Gastroesophageal sphincter (tissue), 4 donors: ENCODE measurements around the gene CRYL1. TPM values are rescaled to one million over a fixed set of nuclear protein-coding genes. Genes with fewer than 3 reads are reported as not detected.

Source experiments
- ATAC-seq: fragments of 150-250 bp; one replicate; pipeline ENCODE4 v1.9.1; 2016; ENCODE audit warnings: mild to moderate bottlenecking, moderate library complexity
- H3K27ac ChIP-seq, 4 donors: fragments of 200-600 bp; sonication (generic) in 3 of 4; 1 replicate in 3 of 4; 2 replicates in 1 of 4; pipeline ENCODE4 v1.5.1; 2016 to 2019
- H3K27me3 ChIP-seq: fragments of 200-600 bp; sonication (generic); one replicate; pipeline ENCODE4 v1.5.1; 2019
- H3K36me3 ChIP-seq, 2 donors: fragments of 200-600 bp; sonication (generic); one replicate each; pipeline ENCODE4 v1.5.1; 2019; ENCODE audit warnings: control low read depth in 1 of 2
- H3K4me1 ChIP-seq, 3 donors: fragments of 200-600 bp; sonication (generic); 1 replicate in 2 of 3; 2 replicates in 1 of 3; pipeline ENCODE4 v1.5.1; 2016 to 2019; ENCODE audit warnings: control low read depth in 2 of 3
- H3K4me3 ChIP-seq, 2 donors: fragments of 200-600 bp; sonication (generic); one replicate each; pipeline ENCODE4 v1.5.1; 2019; ENCODE audit warnings: mild to moderate bottlenecking in 1 of 2, moderate library complexity in 1 of 2
- H3K9me3 ChIP-seq, 3 donors: fragments of 200-600 bp; sonication (generic); one replicate each; pipeline ENCODE4 v1.5.1; 2017 to 2019; ENCODE audit warnings: control low read depth in 2 of 3
- EP300 ChIP-seq: sonication (generic); formaldehyde crosslinking; IDR thresholded peaks from one replicate; pipeline ENCODE4 v1.6.1; 2017; ENCODE audit warnings: antibody characterized with exemption, mild to moderate bottlenecking
- POLR2A ChIP-seq, 2 donors: fragments of 450-650 bp; IDR thresholded peaks; one replicate each; pipeline ENCODE4 v1.6.1; 2017; ENCODE audit warnings: antibody characterized with exemption in 2 of 2, mild to moderate bottlenecking in 2 of 2, moderate library complexity in 1 of 2
- POLR2AphosphoS5 ChIP-seq: sonication (generic); formaldehyde crosslinking; IDR thresholded peaks from one replicate; pipeline ENCODE4 v1.6.1; 2017; ENCODE audit warnings: antibody characterized with exemption
- WGBS, 2 donors: methylation state at CpG; one replicate each; pipeline ENCODE4 v1.1.5; 2018; ENCODE audit warnings: low coverage in 1 of 2; 5-methylcytosine and 5-hydroxymethylcytosine counted together
- total RNA-seq, 4 donors: library from RNA; depleted of rRNA; stranded (reverse); fragments of >200 nt; gene quantifications; one replicate each; pipeline ENCODE4 v1.1.0, GENCODE V29; 2016
- TF ChIP-seq, protein P1 (sequence below), 4 experiments: fragments of 200-600 bp in 2 of 4; fragments of 450-650 bp in 2 of 4; sonication (generic) in 1 of 4; IDR thresholded peaks; one replicate each; pipeline ENCODE4 v1.5.1; 2017 to 2019; ENCODE audit warnings: antibody characterized with exemption in 4 of 4, mild to moderate bottlenecking in 2 of 4, moderate library complexity in 2 of 4

The CRYL1 gene
- total RNA-seq, 4 donors from 2014 or later: 45.9 to 55.9 (median 47.0) TPM

DNA sequence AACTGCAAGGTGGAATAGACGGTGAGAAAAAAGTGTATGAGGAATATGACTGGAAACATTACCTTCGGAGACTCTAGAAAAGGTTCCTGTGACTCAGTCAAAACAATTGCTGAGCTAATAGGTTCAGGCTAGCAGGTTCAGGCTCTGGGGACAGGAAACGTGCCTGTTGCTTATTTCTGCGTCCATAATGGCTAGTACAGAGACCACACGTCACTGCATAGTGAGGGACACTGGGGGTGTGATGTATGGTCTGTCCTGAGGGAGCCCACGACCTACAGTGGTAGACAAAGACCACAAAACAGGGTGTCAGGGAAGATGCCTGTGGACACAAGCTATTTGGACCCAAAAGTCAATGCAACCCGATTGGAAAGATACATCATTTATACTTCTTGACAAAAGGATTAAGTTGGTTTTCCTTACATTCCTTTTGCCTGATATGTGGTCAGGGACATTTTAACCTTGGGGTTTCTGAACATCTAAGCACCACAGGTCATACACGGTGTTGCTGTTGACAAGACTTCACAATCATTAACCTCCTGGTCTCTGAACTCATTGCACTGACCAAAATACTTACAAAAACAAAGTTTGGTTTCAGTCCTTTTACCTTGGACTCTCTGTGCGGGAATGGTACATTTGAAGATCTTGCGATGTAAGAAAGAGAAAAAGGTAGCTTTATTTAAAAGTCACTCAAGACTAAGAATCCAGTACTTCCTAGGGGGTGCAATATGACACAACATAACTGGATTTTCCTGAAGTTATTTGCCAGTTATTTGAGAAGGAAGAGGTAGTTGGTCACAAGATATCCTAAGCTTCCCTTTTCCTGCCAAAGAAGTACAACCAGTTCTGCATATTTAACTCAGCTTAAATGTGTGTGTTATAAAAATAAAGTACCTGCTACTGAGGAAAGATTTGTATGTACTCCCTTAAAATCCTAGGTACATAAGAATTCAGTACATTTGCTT is 20.0 kb downstream of the CRYL1 start:
- TF ChIP-seq, protein P1, sequence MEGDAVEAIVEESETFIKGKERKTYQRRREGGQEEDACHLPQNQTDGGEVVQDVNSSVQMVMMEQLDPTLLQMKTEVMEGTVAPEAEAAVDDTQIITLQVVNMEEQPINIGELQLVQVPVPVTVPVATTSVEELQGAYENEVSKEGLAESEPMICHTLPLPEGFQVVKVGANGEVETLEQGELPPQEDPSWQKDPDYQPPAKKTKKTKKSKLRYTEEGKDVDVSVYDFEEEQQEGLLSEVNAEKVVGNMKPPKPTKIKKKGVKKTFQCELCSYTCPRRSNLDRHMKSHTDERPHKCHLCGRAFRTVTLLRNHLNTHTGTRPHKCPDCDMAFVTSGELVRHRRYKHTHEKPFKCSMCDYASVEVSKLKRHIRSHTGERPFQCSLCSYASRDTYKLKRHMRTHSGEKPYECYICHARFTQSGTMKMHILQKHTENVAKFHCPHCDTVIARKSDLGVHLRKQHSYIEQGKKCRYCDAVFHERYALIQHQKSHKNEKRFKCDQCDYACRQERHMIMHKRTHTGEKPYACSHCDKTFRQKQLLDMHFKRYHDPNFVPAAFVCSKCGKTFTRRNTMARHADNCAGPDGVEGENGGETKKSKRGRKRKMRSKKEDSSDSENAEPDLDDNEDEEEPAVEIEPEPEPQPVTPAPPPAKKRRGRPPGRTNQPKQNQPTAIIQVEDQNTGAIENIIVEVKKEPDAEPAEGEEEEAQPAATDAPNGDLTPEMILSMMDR (IDR thresholded peaks at IDR 0.05): no peak
- TF ChIP-seq POLR2AphosphoS5 (no peak), EP300 (no peak), POLR2A (IDR thresholded peaks at IDR 0.05) (no peak)
- H3K36me3 ChIP-seq: peaks cover 0 to 60% of the 10 kb centered on the region in 2 donors
- no peak overlapping the region for H3K27ac ChIP-seq
- no peaks in the 10 kb centered on the region for H3K9me3 ChIP-seq
- no peak overlapping the region for H3K4me3 ChIP-seq
- no peaks in the 10 kb centered on the region for H3K27me3 ChIP-seq
- ATAC-seq: no peak
- WGBS, 2 donors: 75 to 83% methylated on average over 6 to 10 of the region's 10 CpGs
- no peaks in the 10 kb centered on the region for H3K4me1 ChIP-seq

DNA sequence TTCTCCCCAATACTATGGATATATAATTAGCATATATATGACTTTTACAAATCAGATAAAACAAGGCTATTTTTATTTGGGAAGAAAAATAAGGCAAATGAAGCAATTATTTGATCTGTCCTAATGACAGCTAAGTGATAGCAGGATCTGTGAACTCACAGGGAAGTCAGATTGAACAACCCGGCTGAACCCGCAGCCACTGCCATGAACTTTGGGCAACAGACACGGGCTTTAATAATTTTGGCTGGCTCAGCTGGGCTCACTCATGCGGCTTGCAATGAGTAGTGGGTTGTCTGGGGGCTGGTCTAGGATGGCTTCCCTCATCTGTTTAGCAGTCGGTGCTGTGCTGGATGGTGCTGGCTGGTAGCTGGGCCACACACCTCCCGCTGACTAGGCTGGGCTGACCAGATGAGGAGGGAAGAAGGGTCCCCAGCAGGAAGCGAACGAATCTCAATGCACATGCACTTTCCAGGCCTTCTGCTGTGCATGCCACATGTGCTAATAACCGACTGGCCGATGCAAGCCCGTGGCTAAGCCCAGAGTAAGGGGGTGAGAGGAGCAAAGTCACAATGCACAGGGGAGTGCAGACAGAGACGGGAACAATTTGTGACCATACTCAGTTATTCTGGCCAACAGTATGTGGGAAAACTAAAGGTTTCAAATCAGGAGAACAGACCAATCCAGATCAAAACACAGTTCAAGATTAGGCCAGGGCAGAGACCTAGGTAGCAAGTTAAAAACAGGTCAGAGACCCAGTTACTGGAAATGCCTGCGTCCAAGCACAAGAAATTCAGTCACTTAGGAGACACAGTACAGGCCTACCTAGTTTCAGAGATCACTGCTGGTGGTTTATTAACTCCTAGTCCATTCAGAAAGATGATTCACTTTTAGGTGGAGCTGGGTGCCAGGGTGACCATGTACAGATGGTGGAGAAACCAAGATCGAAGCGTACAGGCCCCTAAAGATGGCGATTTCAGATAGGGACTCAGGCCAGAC is 22.3 kb downstream of the CRYL1 start:
- Histone ChIP-seq H3K27ac (no peak overlapping the region), H3K4me3 (no peak overlapping the region), H3K27me3 (no peaks in the 10 kb centered on the region), H3K36me3 (peaks cover 0 to 51% of the 10 kb centered on the region in 2 donors), H3K9me3 (no peaks in the 10 kb centered on the region), H3K4me1 (no peaks in the 10 kb centered on the region)
- no peak for TF ChIP-seq POLR2AphosphoS5
- TF ChIP-seq POLR2A (IDR thresholded peaks at IDR 0.05): no peak
- no peak for TF ChIP-seq EP300
- TF ChIP-seq, protein P1 (IDR thresholded peaks at IDR 0.05): no peak
- WGBS, 2 donors: 92 to 94% methylated on average over 4 to 10 of the region's 16 CpGs
- no peak for ATAC-seq

DNA sequence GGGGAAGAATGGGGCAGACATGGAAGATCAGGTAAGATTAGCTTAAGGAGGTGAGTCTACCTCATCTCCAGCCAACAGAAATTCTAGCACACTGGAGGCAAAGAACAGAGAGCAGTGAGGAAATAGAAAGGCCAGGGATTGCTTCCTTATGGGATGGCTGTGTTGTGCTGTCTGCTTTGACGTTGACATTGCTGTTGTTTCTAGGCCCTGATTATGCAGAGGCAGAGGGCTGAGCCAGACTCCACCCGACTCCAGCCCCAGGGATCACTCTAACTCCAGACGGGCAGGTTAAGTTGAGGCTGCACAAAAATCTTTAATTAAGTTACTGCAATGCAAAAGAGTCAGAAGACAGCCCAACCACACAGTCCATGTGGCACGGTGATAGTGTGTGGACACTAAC is 24.1 kb downstream of the CRYL1 start:
- no peak for ATAC-seq
- no peaks in the 10 kb centered on the region for H3K9me3 ChIP-seq
- no peak overlapping the region for H3K27ac ChIP-seq
- TF ChIP-seq POLR2AphosphoS5 (no peak), EP300 (no peak), POLR2A (IDR thresholded peaks at IDR 0.05) (no peak)
- TF ChIP-seq, protein P1 (IDR thresholded peaks at IDR 0.05): no peak
- H3K36me3 ChIP-seq: peaks cover 0 to 33% of the 10 kb centered on the region in 2 donors
- no peaks in the 10 kb centered on the region for H3K4me1 ChIP-seq
- 63 to 68% methylated on average over 2 to 4 of the region's 4 CpGs for WGBS, 2 donors
- H3K27me3 ChIP-seq: no peaks in the 10 kb centered on the region
- H3K4me3 ChIP-seq: no peak overlapping the region

DNA sequence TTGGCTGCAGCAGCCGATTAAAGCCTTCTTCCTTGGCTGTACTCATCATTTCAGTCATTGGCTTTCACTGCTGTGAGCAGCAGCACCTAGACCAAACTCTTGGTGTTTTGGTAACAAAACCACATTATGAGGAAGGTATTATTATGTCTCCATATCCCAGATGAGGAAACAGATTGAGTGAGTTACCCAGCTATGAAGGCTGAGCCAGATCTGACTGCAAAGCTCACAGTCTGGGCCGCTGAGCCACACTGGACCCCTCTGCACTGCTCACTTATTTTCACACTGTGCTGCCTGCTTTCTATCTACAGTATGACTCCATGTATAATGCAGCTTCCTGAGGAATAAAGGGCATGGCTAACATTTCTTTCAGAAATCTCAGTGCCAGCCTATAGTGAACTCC is 24.5 kb downstream of the CRYL1 start:
- TF ChIP-seq POLR2AphosphoS5: no peak
- TF ChIP-seq POLR2A (IDR thresholded peaks at IDR 0.05): no peak
- TF ChIP-seq, protein P1 (IDR thresholded peaks at IDR 0.05): no peak
- no peak for TF ChIP-seq EP300
- Histone ChIP-seq H3K27me3 (no peaks in the 10 kb centered on the region), H3K36me3 (peaks cover 0 to 31% of the 10 kb centered on the region in 2 donors), H3K27ac (no peak overlapping the region), H3K4me1 (peaks cover 0 to 2% (median 0%) of the 10 kb centered on the region in 3 donors), H3K4me3 (no peak overlapping the region), H3K9me3 (no peaks in the 10 kb centered on the region)
- WGBS, 2 donors: 87% methylated on average over 2 of the region's 2 CpGs; no CpG with 5 or more reads in 1 of the 2 donors
- no peak for ATAC-seq
